Measurements from ENCODE around the gene WDR81. TPM values are rescaled to one million over a fixed set of nuclear protein-coding genes. Genes with fewer than 3 reads are reported as not detected.

The WDR81 gene
- total and polyA plus RNA-seq, 2 donors (not counting 1 experiment from before 2014, with no cell fraction given): 52.7 to 102 TPM

DNA sequence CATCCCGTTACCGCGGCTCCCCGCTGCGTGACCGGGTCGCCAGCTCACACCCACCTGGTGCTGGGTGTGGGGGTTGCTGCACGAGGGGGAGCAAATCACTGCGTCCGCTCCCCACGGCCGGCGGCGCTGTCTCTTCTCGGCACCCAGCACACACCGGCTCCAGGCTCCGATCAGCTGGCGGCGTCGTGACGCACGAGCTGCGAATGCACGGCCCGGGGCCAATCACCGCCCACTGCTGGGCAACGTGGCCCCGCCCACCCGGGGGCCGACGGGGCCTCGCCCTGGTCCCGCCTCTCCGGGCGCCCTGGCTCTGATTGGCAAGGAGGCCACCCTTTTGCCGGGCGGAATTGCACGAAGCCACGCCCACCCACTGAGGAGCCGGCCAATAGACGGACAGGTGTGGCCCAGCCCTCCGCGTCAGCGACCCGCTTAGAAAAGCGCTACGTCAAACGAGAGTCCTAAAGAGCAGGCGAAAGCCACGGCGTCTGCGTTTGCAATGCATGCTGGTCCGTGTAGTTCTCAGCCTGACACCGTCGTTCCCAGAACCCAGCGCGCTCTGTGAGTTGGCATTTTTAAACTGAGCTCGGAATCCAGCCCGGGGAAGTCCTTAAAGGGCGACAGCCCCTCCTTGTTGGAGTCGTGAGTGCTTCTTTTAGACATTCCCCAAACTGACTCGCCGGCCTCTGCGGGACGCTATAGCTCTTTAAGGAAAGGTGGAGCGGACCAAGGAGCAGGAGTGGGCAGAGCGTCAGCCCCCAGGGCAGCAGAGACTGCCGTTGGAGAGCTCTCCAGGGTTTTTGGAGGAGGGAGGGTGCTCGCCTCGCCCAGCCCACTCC, 8.2 kb upstream of the WDR81 start:
- peaks cover 26 to 39% of the 10 kb centered on the region in 2 donors for H3K4me1 ChIP-seq (ENCODE audit: control insufficient read depth in 2 of 2, insufficient read depth in 2 of 2, low read length in 2 of 2)
- H3K4me3 ChIP-seq (ENCODE audit: control extremely low read depth in 1 of 5, extremely low read depth in 1 of 5, insufficient read depth in 1 of 5, low read depth in 2 of 5, low read length in 4 of 5): peak overlapping the region; percentile 63 to 88 (median 84)
- H3K27me3 ChIP-seq (replicated peaks in 1 of 4; ENCODE audit: control extremely low read depth in 1 of 4, control insufficient read depth in 3 of 4, insufficient read depth in 4 of 4, low read length in 3 of 4): peaks cover 0 to 28% (median 8%) of the 10 kb centered on the region in 4 experiments
- peak overlapping the region; percentile 99 for H3K4me2 ChIP-seq (replicated peaks; ENCODE audit: low read depth, low read length, poor library complexity, severe bottlenecking)
- no peaks in the 10 kb centered on the region for H3K36me3 ChIP-seq (replicated peaks in 1 of 2; ENCODE audit: control extremely low read depth in 1 of 2, control insufficient read depth in 1 of 2, extremely low read depth in 1 of 2, insufficient read depth in 2 of 2, low read length in 1 of 2)
- peak overlapping the region; percentile 67 to 75 for H3K27ac ChIP-seq (ENCODE audit: low read length in 2 of 2)
- ChIA-PET POLR2A (interaction anchor here (0.6 to 3.1 kb wide), 19 partner anchors 10 to 457 kb away, joined by 3 to 25 read pairs (median 4); partner anchors contain the start of genes PRPF8, RPA1, SMYD4 and YWHAE), CTCF (interaction anchor here (0.5 to 12.4 kb wide), 19 partner anchors 12 to 310 kb away, joined by 3 to 397 read pairs (median 4); partner anchors contain the start of genes RPA1, SERPINF1, SLC43A2 and SMYD4)
- ATAC-seq (ENCODE audit: low read depth): peak; percentile 88
- peak; percentile 100 for DNase-seq
- H4K20me1 ChIP-seq (ENCODE audit: control insufficient read depth, insufficient read depth, low read length, poor library complexity, severe bottlenecking): peaks cover 14% of the 10 kb centered on the region
- Mint-ChIP-seq H3K27me3 (peaks cover 28% of the 10 kb centered on the region), H3K9me3 (ENCODE audit: insufficient read depth) (no peaks in the 10 kb centered on the region), H3K27ac (peak overlapping the region; percentile 89), H3K4me3 (peak overlapping the region; percentile 93), H3K4me1 (peaks cover 32% of the 10 kb centered on the region)
- intact Hi-C loops (cut with micrococcal nuclease): loop anchor here (1.0 to 2.0 kb wide), 7 partner anchors 32 to 677 kb away; partner anchors contain the start of genes INPP5K, PRPF8, RILP and SMYD4
- no peaks in the 10 kb centered on the region for H3K79me2 ChIP-seq (ENCODE audit: control insufficient read depth, insufficient read depth, low read length)
- TF ChIP-seq EZH2 (IDR thresholded peaks at IDR 0.05; ENCODE audit: borderline replicate concordance, insufficient read depth, low read depth, low read length, poor library complexity, severe bottlenecking): no peak
- TF ChIP-seq, protein P1, sequence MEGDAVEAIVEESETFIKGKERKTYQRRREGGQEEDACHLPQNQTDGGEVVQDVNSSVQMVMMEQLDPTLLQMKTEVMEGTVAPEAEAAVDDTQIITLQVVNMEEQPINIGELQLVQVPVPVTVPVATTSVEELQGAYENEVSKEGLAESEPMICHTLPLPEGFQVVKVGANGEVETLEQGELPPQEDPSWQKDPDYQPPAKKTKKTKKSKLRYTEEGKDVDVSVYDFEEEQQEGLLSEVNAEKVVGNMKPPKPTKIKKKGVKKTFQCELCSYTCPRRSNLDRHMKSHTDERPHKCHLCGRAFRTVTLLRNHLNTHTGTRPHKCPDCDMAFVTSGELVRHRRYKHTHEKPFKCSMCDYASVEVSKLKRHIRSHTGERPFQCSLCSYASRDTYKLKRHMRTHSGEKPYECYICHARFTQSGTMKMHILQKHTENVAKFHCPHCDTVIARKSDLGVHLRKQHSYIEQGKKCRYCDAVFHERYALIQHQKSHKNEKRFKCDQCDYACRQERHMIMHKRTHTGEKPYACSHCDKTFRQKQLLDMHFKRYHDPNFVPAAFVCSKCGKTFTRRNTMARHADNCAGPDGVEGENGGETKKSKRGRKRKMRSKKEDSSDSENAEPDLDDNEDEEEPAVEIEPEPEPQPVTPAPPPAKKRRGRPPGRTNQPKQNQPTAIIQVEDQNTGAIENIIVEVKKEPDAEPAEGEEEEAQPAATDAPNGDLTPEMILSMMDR (IDR thresholded peaks at IDR 0.05): no peak
- WGBS (ENCODE audit: insufficient coverage): under 1% methylated on average over 65 of the region's 70 CpGs
- H2AFZ ChIP-seq (ENCODE audit: insufficient read depth, low read depth, low read length, poor library complexity, severe bottlenecking): peak overlapping the region; percentile 86
- H3K9ac ChIP-seq (ENCODE audit: low read length): peak overlapping the region; percentile 80
- H3K9me3 ChIP-seq (ENCODE audit: control extremely low read depth in 1 of 3, control insufficient read depth in 2 of 3, insufficient read depth in 1 of 3, low read length in 2 of 3): no peaks in the 10 kb centered on the region
